DOHH2 (cell line): ENCODE results near the gene GJC2.

Source experiments
- CTCF ChIP-seq: fragments of 200-600 bp; sonication (generic); IDR thresholded peaks from one replicate; pipeline ENCODE4 v1.5.1; 2014; ENCODE audit warnings: antibody characterized with exemption, mild to moderate bottlenecking, low read depth, low read length; ENCODE audit not compliant: poor library complexity, severe bottlenecking
- EZH2phosphoT487 ChIP-seq: fragments of 200-600 bp; sonication (generic); IDR thresholded peaks from 2 replicates; pipeline ENCODE4 v1.6.1; 2017; ENCODE audit warnings: borderline replicate concordance, mild to moderate bottlenecking, antibody characterized with exemption, low read length, moderate library complexity, mixed read lengths

- TF ChIP-seq CTCF (no peak), EZH2phosphoT487 (no peak)
Observed at GRCh38 chr1:228185641-228185965, 35.9 kb downstream of the GJC2 start.
